Testis (tissue), 3 donors: ENCODE measurements around the gene NMBR. TPM values are rescaled to one million over a fixed set of nuclear protein-coding genes. Genes with fewer than 3 reads are reported as not detected.

ENCODE experiments used
- DNase-seq: peaks from one replicate; pipeline ENCODE4 v3.0.0-alpha.2; 2019
- H3K27ac ChIP-seq, 2 donors: fragments of 200-600 bp; sonication (generic); one replicate each; pipeline ENCODE4 v1.5.1; 2019
- H3K27me3 ChIP-seq: fragments of 200-600 bp; sonication (generic); one replicate; pipeline ENCODE4 v1.5.1; 2019
- H3K36me3 ChIP-seq: fragments of 200-600 bp; sonication (generic); one replicate; pipeline ENCODE4 v1.5.1; 2017; ENCODE audit warnings: low read depth; ENCODE audit errors: missing control alignments
- H3K4me1 ChIP-seq: fragments of 200-600 bp; sonication (generic); one replicate; pipeline ENCODE4 v1.5.1; 2019
- H3K4me3 ChIP-seq, 2 donors: fragments of 200-600 bp; sonication (generic); one replicate each; pipeline ENCODE4 v1.5.1; 2017 to 2019
- H3K9me3 ChIP-seq: fragments of 200-600 bp; sonication (generic); one replicate; pipeline ENCODE4 v1.5.1; 2017
- POLR2A ChIP-seq: fragments of 450-650 bp; IDR thresholded peaks from one replicate; pipeline ENCODE4 v1.6.1; 2017; ENCODE audit warnings: antibody characterized with exemption, mild to moderate bottlenecking, moderate library complexity
- WGBS, 2 donors: methylation state at CpG; one replicate each; pipeline ENCODE4 v1.1.5; 2018; 5-methylcytosine and 5-hydroxymethylcytosine counted together
- intact Hi-C: fragments of 100-400 bp; cut with DNase I; formaldehyde crosslinking; loops from one replicate; pipeline ENCODE4 v1.15.1; 2023; ENCODE audit warnings: low total_unique reads
- polyA plus RNA-seq: library from polyadenylated mRNA; stranded (reverse); fragments of 350-450 nt; fragmentation: Illumina TruSeq; extraction: RNeasy Lipid Tissue Mini Kit (QIAGEN cat#74804); gene quantifications from one replicate; pipeline ENCODE4 v1.2.3, GENCODE V29; 2014; ENCODE audit warnings: low read depth, low replicate concordance; ENCODE audit not compliant: insufficient read depth
- total RNA-seq, 2 donors: library from RNA; depleted of rRNA; stranded (reverse); fragments of >200 nt; gene quantifications; one replicate each; pipeline ENCODE4 v1.2.3, GENCODE V29; 2016
- TF ChIP-seq, protein P1 (sequence below), 3 experiments: fragments of 450-650 bp in 2 of 3; fragments of 200-600 bp in 1 of 3; sonication (generic) in 1 of 3; IDR thresholded peaks; one replicate each; pipeline ENCODE4 v1.5.1; 2016 to 2019; ENCODE audit warnings: antibody characterized with exemption in 3 of 3, mild to moderate bottlenecking in 2 of 3, moderate library complexity in 1 of 3

The NMBR gene
- total and polyA plus RNA-seq, 3 donors from 2014 or later = 1.6 to 3.5 (median 2.2) TPM

DNA sequence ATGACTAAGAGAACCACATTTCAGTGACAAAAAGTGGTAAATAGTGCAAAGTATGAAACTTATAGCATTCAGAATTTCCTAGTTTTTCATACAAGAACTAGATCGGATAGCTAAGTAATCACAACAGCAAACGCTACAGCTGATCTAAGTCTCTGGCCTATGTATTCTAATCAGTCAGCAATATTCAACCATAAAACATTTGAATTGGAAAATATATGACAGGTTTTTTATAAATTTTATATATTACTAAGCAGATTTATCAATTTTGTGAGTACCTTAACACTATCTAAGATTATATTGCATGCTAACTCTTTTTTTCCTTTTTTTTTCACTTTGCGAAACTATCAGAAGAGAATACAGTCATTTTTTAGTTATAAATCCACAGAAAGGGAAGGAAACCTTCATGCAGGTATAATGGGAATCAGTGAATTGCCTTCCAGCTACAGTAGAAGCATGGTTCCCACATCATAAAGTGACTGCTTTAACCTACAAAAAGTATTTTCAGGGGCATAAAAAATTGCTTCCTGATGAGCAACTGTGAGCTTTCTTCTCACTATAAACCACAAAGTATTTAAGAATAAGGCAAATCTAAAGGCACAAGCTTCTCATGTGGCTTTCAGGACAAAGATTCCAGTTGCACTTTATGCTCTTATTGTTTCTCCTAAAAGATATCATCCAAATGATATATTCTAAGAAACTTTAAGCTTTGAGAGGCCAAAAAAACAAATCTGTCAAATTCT is 88.2 kb downstream of the NMBR start:
- H3K36me3 ChIP-seq = no peaks in the 10 kb centered on the region
- H3K27ac ChIP-seq = no peak overlapping the region
- H3K4me1 ChIP-seq = no peaks in the 10 kb centered on the region
- H3K4me3 ChIP-seq = no peak overlapping the region
- 75 to 86% methylated on average over 3 of the region's 3 CpGs for WGBS, 2 donors
- DNase-seq = no peak
- intact Hi-C loops = no loop called here
- no peak for TF ChIP-seq POLR2A
- TF ChIP-seq, protein P1, sequence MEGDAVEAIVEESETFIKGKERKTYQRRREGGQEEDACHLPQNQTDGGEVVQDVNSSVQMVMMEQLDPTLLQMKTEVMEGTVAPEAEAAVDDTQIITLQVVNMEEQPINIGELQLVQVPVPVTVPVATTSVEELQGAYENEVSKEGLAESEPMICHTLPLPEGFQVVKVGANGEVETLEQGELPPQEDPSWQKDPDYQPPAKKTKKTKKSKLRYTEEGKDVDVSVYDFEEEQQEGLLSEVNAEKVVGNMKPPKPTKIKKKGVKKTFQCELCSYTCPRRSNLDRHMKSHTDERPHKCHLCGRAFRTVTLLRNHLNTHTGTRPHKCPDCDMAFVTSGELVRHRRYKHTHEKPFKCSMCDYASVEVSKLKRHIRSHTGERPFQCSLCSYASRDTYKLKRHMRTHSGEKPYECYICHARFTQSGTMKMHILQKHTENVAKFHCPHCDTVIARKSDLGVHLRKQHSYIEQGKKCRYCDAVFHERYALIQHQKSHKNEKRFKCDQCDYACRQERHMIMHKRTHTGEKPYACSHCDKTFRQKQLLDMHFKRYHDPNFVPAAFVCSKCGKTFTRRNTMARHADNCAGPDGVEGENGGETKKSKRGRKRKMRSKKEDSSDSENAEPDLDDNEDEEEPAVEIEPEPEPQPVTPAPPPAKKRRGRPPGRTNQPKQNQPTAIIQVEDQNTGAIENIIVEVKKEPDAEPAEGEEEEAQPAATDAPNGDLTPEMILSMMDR (IDR thresholded peaks at IDR 0.05) = no peak
- H3K9me3 ChIP-seq = no peaks in the 10 kb centered on the region
- H3K27me3 ChIP-seq = no peaks in the 10 kb centered on the region

DNA sequence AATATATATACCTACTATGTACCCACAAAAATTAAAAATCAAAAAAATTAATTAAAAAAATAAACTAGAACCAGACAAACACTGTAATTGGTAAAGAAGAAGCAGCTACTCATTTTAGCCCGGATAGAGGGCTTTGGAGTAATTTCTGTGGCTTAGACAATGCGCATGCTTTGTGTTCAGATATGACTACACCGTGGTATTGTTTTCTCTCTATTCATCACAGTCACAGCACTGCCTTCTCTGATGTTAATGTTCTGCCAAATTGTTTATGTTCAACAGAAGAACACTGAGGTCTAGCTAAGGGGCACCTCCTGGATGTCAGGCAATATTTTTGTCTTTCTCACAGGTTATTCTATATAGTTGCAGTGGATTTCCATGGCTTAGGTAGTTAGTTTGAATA is 91.7 kb downstream of the NMBR start:
- no peaks in the 10 kb centered on the region for H3K4me1 ChIP-seq
- TF ChIP-seq POLR2A = no peak
- TF ChIP-seq, protein P1 (IDR thresholded peaks at IDR 0.05) = no peak
- no peak overlapping the region for H3K27ac ChIP-seq
- DNase-seq = no peak
- H3K27me3 ChIP-seq = no peaks in the 10 kb centered on the region
- no peaks in the 10 kb centered on the region for H3K9me3 ChIP-seq
- intact Hi-C loops = no loop called here
- WGBS, 2 donors = 81 to 90% methylated on average over 3 of the region's 3 CpGs
- H3K4me3 ChIP-seq = no peak overlapping the region
- no peaks in the 10 kb centered on the region for H3K36me3 ChIP-seq

- TF ChIP-seq POLR2A = no peak
- TF ChIP-seq, protein P1 (IDR thresholded peaks at IDR 0.05) = no peak
- H3K27ac ChIP-seq = no peak overlapping the region
These were observed 95.5 kb downstream of the NMBR start for GRCh38 chr6:142051404-142051803.

DNA sequence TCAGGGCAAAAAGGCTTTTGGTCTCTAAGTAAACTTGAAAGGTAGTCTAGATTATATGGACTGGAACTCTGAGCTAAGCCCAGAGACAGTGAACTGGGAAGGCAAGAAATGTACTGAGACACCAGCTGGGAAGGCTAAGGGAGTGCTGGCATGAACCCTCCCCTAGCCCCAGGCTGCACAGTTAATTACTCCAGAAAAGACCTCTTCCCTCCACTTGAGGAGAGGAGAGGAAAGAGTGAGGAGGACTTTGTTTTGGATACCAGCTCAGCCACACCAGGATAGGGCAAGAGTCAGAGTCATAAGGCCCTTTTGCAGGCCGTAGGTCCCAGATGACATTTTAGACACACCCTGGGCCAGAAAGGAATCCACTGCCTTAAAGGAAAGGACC is 98.3 kb downstream of the NMBR start:
- Histone ChIP-seq H3K4me1 (no peaks in the 10 kb centered on the region), H3K4me3 (no peak overlapping the region), H3K27me3 (no peaks in the 10 kb centered on the region), H3K9me3 (no peaks in the 10 kb centered on the region), H3K27ac (no peak overlapping the region), H3K36me3 (no peaks in the 10 kb centered on the region)
- intact Hi-C loops = no loop called here
- TF ChIP-seq POLR2A = no peak
- TF ChIP-seq, protein P1 (IDR thresholded peaks at IDR 0.05) = no peak
- no peak for DNase-seq
- 96 to 100% methylated on average over 1 of the region's 1 CpG for WGBS, 2 donors

More at GRCh38 chr6:142051404-142051803, 95.5 kb downstream of the NMBR start:
- H3K4me3 ChIP-seq = no peak overlapping the region
- H3K27me3 ChIP-seq = no peaks in the 10 kb centered on the region
- H3K4me1 ChIP-seq = no peaks in the 10 kb centered on the region
- H3K9me3 ChIP-seq = no peaks in the 10 kb centered on the region
- H3K36me3 ChIP-seq = no peaks in the 10 kb centered on the region
- no peak for DNase-seq
- intact Hi-C loops = no loop called here
